DMS153 treated with DMSO at 0.1 percent for 48 hours (cell line): ENCODE results near the gene RBCK1.
A peak's percentile ranks its signal among the peaks of the same experiment; 100 is the strongest.
"Not testable (repeated sequence)": the region's sequence is repeated elsewhere in the genome, so short reads cannot be mapped to it uniquely, and the experiment has no call there.

ENCODE experiments used
- DNase-seq: peaks from one replicate; lab custom pipeline; 2025; ENCODE audit not compliant: unreplicated experiment; lab: John Stamatoyannopoulos, UW

Gene RBCK1

DNA sequence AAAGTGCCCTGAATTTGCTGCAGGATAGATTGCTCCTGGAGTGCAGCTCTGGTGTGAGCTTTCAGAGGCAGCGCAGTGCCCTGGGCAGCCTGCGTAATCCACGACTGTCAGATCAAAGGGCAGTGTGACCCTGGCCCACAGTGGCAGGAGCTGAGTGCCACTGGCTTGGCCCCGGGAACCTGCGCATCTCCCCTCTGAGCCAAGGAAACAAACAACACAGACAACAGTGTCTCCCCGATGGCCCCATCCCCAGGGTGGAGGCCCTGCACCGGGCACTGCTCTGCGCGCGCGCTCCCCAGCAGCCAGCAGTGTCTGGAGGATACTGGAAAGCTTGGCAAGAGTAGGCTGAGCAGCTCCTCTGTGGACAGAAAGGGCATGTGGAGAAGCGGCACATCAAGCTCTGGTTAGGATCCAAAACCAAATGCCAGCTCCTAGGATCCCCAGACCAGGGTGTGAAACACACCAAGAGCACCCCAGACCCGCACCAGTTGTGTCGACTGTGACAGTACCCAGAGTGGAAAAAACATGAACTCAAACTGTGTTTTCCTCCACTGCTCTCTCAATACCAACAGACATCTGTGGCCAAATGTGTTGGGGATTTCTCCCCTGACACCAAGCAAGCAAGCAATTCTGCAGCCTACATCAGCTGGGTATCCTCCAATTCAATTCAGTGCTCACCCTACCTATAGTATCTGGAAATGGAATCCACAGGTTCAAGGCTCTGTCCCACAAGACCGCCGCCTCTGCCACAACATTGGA is 26.7 kb downstream of the RBCK1 start:
- DNase-seq = no peak

DNA sequence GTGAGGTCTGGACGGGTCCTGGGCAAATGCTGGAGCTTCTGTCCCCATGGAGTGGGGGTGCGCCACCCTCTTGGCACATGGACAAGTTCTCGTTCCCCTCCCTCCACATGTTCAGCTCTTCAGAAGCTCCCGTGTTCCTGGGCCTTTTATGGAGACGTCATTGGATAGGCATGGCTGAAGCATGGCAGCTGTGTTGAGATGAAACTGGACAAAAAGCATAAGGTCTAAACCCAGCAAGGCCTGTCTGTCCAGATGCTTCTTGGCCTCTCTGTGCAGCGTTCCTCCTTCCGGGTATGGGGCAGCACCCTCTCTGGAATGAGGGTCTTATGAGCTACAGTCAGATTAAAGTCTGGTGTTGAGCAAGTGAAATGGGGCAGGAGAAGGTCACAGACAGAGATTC is 27.5 kb downstream of the RBCK1 start:
- no peak for DNase-seq

DNA sequence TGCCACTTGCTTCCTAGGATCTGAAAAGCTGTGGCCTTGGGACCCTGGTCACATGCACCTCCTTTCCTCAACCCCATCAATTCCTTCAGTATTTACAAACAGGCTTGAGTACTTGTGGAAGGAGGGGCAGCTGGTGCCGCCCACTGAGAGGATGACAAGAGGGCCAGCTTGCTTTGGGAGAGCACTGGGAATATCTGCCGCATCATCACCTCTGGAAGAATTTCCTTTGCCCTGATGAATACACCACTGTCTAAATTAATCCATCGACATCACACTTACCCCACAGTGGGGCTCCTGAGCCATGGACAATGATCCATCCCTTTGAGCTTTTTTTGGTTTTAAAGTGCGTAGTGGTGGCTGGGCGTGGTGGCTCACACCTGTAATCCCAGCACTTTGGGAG is 28.4 kb downstream of the RBCK1 start:
- DNase-seq = no peak

DNA sequence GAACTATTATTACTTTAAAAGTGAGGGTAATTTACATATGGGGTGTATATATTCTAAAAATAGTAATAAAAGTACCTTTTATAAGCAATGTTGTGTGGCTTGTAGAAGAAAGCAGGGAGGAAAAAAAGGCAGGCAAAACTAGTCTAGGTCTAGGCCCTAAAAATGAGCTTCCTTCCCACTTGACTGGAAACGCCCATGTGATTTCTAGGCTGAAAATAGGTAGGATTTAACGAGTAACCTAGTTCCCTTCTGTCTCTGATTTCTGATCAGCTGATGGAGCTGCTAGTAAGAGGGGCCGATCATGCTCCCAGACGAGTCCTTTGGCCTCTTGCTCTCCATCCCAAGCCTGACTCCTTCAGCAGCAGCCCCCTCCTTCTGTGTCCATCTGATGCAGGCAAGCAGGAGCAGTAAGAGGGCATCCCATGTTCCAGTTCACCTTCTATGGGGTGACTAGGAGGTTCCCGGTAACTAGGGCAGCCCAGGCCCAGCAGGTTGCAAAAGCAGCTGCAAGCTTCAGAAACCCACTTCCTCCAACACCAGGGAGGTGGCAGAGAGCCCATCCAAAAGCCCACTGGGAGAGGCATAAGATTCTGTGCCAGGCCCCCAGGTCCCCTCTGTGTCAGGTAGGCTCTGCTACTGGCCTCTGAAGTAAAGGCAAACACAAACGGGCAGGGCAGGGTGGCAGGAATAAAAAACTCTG is 29.8 kb downstream of the RBCK1 start:
- no peak for DNase-seq

DNA sequence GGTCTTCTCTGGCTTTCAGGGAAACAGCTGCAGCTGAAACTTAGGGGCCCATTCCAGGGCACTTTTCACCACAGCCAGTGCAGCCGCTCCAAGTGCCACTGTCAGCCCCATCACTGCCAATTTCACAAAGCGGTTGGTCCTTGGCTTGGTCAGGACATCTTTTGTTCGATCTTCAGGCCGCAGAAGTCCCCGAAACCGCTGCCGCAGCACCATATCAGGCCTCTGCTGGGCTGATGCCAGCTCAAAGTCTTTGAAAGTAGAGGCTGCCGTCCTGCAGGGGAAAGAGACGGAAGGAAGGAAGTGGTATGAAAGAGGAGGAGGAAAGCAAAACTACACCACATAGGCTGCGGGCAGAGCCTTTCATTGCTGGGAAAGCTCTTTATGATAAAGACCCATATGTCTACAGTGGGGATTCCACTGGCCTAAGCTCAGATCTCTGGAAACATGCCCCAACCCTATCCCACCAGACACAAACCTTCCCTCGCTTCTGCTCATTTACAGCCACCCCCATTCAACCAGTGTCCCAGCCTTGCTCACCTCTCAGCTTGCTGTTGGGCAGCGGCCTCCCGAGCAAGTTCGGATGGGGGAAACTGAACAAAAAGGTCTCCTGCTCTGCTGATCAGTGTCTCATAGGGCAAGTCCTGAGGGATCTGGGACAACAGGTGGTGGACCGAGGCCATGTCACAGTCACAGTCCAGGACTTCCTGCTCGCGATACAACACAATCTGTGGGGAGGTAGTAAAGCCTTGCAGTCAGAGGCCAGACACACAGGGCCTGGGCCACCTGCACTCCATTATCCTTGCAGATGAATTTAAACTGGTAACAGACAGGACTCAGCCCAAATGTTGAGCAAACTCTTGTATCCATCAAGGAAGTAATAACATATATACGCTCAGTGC is 30.7 kb downstream of the RBCK1 start:
- no peak for DNase-seq

DNA sequence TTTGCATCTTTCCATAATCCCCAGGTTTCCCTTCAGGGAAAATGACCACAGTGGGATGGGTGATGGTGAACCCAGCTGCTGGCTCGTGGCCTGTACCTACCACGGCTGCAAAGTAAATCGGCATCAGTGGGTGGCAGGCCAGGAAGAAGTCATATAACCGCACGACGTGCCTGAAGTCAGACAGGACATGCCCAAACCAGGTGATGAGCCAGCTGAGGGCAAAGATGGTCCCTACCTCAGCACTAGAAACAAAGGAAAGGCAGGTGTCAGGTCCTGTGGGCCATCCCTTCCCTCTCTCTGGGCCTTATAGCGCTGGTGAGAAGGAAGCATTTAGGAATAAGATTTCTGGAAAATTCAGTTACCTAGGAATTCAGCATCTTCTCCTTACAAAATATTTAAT is 32.0 kb downstream of the RBCK1 start:
- DNase-seq = no peak

DNA sequence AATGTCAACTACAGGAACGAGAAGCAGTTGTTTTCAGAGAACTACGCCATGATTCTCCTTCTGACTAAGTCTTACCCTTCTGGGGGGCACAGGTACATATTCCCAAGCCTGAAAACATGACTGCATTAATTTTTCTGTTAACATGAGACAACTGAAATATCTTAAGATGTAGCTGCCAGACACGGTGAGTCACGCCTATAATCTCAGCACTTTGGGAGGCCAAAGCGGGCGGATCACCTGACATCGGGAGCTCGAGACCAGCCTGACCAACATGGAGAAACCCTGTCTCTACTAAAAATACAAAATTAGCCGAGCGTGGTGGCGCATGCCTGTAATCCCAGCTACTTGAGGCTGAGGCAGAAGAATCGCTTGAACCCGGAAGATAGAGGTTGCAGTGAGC is 32.5 kb downstream of the RBCK1 start:
- DNase-seq = no peak

DNA sequence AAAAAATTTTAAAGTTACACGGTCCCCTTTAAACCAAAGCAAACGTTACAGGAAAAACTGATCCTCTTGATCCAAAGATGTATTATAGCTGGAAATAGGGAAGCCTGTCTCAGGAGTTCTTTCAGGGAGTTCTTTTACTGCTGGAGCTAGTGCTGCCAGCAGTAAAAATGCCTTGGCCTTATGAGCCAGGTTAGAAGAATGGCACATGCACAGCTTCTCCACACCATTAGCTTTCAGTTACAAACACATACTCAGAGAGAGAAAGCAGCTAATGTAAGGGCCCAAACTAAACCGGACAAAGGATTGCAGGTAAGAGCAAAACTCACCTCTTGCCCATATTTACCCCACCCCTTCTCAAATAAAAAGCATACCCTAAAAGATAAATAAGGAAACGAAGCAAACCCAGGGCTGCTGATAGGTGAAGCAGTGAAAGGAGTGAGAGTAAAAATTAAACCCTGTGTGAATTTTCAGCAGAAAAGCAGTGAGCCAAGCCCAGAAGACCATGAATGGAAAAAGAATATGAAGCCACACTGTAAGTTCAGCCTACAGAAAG is 35.2 kb downstream of the RBCK1 start:
- DNase-seq = no peak

DNA sequence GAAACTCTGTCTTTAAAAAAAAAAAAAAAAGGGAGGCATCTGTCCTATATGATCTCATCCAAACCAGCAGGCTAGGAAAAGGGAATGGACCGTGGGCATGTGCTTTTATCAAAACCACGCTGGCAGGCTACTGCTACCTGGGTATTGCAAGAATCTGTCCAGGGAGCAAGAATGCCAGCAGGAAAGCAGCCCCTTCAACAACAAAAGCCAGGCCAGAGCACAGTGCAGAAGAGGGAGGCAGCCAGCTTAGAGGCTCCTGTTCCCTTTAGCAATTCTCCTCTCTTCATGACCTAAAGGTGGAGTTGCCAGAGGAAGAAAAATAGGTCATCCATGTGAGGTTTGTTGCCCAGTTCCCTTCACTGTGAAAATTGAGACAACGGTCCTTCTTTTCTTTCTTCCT is 36.0 kb downstream of the RBCK1 start:
- no peak for DNase-seq

DNA sequence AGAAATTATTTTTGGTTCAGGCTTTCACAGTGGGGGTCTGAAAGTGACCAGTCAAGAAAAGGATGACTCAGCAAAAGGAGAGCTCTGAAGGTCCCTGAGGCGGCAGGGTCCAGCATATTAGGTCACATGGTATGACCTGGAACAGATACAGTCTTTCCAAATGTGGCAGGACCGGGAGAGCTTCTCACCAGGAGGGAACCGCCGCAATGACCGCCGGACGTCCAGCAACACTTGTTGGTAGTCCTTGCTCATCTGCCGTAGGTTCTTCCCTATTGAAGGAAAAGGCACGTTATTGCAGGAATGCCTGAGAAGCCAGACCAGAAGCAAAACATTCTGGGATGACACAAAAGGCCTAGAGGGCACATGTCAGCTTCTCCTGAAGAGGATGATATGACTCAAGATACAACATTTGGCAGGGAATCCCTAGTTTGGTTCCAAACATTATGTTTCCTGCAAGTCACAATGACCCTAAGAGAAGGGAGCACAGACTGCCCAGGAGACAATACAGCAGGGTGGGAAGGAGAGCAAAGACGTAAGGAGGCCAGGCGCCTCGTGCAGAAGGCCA is 36.8 kb downstream of the RBCK1 start:
- DNase-seq = no peak

DNA sequence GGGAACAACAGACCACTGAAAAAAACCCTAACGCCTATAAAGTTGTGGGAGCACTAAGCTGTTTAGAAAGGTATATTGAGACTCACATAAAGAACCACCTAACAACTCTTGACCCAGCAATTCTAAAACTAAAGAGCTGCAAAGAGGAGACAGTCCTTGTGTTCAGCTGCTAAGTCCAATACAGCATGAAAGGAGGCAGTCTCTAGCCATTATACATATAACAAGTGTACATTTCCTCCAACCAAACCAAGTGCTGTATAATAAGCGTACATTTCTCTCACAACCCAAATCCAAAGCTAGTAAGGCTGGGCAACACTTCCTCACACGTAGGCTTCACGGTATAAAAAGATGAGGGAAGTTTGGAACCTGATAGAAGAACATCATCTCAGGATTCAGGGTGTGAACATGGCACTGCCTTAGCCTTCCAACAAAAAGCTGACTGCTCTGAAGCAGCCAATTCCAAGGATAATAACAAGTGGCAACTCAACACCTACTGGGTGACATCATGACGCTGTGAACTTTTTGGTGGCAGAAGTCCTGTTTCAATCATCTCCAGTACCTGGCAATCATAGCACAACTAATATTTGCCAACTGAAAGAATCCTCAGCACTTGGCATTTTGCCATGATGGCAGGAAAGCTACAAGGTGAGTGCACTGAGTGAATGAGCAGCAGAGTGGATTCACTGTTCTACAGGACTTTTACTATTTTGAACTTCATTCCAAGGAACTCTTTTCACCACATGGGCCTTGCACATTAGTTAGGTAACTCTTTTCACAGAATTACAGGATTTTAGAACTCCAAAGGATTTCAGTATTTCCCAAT is 37.6 kb downstream of the RBCK1 start:
- no peak for DNase-seq

DNA sequence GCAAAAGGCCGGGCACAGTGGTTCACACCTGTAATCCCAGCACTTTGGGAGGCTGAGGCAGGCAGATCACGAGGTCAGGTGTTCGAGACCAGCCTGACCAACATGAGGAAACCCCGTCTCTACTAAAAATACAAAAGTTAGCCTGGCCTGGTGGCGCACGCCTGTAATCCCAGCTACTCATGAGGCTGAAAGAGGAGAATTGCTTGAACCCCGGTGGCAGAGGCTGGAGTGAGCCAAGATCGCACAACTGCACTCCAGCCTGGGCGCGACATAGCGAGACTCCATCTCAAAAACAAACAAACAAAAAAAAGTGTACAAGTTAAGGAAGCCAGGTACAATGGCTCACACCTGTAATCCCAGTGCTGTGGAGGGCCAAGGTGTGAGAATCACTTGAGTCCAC is 43.9 kb downstream of the RBCK1 start:
- not testable (repeated sequence) for DNase-seq

DNA sequence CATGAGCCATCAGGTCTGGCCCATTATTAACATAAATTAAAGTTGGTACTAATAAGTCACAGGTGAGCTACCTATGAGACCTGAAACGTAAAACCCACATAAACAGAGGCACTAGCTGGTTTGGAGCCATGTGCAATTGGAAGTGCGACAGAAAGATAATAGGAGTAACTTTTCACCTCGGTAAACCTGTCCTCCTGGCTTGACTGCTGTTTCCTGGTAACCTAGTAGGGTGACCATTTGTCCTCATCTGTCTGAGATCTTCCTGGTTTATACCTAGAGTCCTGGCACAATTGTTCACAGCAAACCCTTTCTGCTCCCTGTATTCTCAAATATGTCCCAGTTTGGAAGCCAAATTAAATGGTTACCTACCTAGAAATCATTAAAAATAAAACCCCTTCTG is 46.9 kb downstream of the RBCK1 start:
- no peak for DNase-seq

DNA sequence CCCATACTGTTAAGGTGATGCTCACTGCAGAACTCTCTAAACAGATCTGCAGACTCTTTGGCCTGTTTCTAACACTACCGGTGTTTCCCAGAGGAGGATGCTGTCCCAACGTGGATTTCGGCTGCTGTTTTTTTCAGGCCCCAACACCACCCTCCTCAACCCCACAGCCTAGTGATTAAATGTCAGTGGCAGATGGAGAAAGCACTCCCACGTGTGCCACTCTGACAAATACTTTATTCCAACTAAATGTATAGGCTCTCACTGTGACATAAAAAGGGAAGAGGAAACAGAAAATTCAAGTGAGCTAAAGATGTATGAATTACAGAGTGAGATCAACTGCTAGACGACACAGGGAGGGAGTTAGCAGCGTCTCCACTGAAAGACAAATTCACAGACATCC is 50.7 kb downstream of the RBCK1 start:
- DNase-seq = no peak

DNA sequence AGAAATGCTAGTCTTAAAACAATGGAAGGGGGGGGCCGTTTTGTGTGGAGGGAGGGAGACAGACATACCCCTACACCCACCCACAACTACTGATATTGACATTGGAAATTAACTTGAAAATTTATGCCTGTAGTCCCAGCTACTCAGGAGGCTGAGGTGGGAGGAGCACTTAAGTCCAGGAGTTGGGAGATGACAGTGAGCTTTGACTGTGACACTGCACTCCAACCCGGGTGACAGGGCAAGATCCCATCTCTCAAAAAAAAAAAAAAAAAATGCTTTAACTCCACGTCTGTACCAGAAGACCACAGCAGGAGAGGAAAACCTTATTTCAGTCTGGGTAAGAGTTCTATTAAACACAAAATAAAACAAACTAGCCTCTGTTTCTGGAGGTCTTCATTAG is 52.1 kb downstream of the RBCK1 start:
- DNase-seq = no peak

DNA sequence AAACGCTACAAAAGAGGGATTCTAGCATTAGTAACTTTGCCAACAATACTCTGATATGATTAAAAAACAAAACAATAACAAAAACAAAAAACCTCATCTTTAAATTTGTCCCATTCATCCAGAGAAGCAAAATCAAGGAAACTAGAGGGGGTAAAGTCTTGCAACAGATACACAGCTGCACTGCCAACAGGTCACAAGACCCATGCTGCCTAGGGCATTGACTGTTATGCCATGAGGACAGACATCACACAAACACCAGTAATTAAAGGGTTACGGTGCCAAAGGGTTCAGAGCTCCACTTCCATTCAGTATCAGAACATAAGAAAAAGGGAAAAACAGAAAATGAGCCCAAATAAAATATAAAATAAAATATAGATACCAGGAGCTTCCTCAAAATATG is 52.6 kb downstream of the RBCK1 start:
- no peak for DNase-seq

DNA sequence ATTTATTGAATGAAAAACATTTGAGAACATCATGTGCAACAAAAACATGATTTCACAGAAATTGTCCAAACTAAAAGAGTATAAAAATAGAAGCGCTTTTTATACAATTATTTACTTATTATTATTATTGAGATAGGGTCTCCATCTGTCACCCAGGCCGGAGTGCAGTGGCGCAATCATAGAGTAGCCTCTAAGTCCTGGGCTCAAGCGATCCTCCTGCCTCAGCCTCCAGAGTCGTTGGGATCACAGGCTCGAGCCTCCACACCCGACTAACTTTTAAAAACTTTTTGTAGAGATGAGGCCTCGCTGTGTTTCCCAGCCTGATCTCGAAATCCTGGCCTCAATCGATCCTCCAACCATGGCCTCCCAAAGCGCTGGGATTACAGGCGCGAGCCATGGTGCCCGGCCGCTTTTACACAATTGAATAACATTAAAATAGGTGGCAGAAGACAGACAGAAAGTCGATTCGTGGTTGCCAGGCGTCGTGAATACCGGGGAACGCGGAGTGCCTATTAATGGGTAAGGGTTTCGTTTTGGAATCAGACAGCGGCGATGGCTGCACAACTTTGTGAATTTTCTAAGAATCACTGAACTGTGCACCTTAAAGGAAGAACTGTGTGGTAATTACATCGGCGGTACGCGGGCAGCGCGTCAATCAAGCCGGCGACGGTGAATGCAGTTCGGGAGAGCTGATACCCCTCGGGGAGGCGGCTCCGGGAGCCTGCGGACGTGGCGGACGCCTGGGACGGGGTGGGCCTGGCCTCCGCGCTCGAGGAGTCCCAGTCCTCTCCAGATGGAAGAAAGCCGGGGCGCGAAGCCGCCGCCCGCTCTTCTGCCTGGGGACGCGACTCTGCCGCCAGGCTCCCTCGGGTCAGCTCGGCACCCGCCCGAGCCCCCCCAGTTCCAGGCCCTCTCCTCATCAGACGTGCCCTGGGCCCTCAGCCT is 53.4 kb downstream of the RBCK1 start:
- DNase-seq = peak; percentile 24

DNA sequence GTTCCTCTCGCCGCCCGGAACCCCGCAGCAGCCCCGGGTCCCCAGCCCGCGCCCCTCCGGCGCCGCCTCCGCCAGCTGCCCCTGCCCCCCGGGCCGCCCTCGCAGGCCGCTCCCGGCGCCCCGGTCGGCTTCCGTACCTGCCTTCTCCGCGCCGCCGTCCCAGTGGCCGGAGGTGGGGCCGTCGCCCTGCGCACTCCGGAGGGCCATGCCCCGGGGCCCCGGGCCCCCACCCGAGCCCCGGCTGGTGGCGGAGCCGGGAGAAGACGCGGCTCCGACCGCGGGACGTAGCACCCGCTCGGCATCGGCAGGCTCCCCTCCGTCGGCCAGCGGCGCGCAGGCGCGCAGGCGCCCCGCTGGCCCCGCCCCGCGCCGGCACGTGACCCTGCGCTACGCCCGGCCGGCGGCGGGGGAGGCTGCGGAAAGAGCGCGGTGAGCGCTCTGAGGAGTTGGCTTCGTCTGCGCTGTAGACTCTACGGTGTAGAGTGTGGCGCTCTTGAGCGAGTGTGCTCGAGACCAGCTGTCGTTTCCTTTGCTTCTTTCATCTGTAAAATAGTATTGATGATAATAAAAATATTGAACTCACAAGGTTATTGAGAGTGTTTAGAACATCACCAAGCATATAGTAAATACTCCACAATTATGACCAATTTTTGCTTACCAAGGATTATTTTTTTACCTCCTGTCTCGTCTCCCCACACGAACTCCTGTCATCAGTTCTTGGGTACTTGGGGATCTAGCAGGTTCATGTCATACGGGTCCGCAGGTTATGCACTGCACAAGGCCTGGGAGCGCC is 54.3 kb downstream of the RBCK1 start, which contains the start of gene TBC1D20:
TBC1D20 (minus strand) TSS at position 335 of the 793 bp plus-strand sequence; CDS start at position 207, 128 bp downstream.
- peak; percentile 78 for DNase-seq
